ENCODE results near the gene GRM5.

DNA sequence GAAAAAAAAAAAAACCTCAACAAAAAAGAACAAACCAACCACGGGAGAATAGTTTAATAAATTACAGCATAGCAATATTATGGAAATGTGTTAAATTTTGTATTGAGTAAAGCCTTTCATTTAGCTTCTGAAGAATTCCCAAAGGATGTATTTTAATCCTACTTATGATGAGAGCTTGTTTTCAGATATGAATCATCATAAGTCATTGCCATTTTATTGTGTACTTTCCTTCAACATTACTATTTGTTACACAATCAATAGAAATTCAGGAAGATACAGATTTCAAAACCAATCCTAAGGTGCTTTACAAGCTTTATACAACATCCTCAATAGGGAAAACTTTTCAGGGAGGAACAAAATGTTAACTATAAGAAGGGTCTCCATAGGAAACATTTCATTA lies 527.7 kb downstream of the GRM5 start:
- TF ChIP-seq POLR2A (IDR thresholded peaks at IDR 0.05) = no peak
- TF ChIP-seq, protein P1, sequence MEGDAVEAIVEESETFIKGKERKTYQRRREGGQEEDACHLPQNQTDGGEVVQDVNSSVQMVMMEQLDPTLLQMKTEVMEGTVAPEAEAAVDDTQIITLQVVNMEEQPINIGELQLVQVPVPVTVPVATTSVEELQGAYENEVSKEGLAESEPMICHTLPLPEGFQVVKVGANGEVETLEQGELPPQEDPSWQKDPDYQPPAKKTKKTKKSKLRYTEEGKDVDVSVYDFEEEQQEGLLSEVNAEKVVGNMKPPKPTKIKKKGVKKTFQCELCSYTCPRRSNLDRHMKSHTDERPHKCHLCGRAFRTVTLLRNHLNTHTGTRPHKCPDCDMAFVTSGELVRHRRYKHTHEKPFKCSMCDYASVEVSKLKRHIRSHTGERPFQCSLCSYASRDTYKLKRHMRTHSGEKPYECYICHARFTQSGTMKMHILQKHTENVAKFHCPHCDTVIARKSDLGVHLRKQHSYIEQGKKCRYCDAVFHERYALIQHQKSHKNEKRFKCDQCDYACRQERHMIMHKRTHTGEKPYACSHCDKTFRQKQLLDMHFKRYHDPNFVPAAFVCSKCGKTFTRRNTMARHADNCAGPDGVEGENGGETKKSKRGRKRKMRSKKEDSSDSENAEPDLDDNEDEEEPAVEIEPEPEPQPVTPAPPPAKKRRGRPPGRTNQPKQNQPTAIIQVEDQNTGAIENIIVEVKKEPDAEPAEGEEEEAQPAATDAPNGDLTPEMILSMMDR (IDR thresholded peaks at IDR 0.05) = no peak
